ENCODE results near the gene C1orf105.

- TF ChIP-seq CTCF (IDR thresholded peaks at IDR 0.05) (no peak), ZFX (IDR thresholded peaks at IDR 0.05; ENCODE audit: borderline replicate concordance) (no peak)
Observed at GRCh38 chr1:172489847-172490246, 69.4 kb downstream of the C1orf105 start.
